ENCODE measurements around the gene MICALL2.

DNA sequence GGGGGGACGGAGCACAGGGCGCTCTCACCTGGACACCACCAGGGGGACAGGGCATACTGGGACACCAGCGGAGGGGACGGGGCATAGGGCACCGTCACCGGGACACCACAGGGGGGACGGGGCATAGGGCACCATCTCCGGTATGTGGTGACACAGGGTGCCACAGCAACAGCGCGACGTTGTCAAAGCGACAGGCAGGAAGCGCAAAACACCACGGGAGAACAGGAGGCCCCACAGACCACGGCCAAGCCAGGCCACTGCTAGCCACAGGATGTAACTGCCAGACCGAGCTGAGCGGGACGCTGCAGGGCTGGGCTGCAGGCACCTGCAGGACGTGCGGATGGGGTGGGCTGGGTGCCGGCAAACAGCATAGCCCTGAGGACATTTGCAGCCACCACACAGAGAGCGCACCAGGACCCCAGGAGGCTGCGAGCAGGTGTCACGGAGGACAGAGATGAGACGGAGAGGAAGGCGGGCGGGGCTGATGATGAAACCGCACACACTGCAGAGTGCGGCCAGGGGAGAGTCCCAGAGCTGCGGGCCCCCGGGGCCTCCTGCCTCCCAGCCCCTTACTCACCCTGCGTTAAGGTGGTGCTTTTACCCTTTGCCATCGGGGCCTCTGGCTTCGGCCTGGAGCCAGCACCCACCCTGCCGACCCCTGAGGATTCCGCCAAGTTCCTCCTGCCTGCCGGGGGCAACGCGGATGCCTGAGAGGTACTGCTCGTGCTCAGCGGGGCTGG lies 17.5 kb downstream of the MICALL2 start:
- TF ChIP-seq EZH2phosphoT487 (IDR thresholded peaks at IDR 0.05; ENCODE audit: insufficient read depth, low read depth) (no peak), EZH2 (IDR thresholded peaks at IDR 0.05; ENCODE audit: insufficient read depth, poor library complexity, severe bottlenecking) (no peak)
